Stimulated activated CD8-positive, alpha-beta memory T cell treated with anti-CD3 and anti-CD28 coated beads, Interleukin-2, amount 100 ng/mL, for 1 hour (primary cell): ENCODE data around the gene GNG7.
"Not testable (repeated sequence)": the region's sequence is repeated elsewhere in the genome, so short reads cannot be mapped to it uniquely, and the experiment has no call there.

Source experiments
- DNase-seq, 2 donors: peaks; one replicate each; pipeline ENCODE4 v3.0.0-alpha.2; 2020; ENCODE audit warnings: low read depth in 2 of 2

GNG7 gene

DNA sequence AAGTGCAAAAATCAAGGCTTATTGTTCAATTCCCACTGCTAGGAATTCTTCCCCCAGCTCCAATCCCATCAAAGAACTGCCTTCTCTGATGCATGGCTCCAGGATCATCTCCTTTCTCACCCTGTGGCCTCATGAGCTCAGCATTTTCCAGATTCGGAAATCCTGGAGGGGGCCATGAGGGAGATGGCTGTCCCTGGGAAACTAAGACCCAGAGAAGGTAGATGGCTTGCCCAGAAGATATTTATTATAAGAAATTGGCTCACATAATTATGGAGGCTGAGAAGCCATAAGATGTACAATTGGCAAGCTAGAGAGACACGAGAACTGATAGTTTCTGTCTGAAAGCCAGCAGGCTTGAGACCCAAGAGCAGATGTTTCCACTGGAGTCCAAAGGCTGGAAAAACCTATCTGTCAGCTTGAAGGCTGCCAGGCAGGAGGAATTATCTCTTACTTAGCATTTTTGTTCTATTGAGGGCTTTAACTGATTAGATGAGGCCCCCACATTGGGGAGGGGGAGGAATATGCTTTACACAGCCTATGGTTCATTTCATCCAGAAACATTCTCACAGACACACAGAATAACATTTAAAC lies 168.0 kb downstream of the GNG7 start:
- DNase-seq, result no peak

DNA sequence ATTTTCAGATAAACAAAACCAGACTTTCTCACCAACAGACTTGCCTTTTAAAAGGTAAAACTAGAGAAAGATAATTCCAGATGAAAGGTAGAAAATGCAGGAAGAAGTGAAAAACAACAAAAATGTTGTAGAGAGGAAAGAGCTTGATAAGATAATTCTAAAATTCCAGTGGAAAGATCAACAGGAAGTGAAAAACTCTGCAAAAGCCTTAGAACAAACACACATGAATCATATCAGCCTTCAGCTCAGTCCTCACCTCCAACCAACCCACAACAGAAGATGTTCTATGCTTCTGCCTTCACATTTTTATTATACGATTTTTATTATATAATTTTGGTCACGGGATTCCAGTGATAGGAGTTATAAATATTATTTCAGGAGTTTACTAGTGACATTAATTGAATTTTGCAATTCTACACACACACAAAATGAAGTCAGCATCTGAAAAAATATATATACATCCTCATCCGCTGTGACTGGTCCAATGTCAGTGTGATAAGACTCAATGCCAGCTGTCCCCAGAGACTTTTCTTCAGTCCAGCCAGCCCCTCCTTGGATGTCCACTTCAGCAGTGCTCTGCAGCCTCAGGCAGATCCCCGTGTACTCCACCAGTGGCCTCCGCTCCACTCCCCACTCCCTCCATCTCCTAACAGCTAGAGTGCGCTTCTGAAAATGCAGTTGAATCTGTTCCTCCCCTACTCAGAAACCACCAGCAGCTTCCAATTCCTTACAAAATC lies 168.6 kb downstream of the GNG7 start:
- DNase-seq, result no peak

- DNase-seq, result no peak
Measured at GRCh38 chr19:2533072-2533425, 169.4 kb downstream of the GNG7 start.

GRCh38 chr19:2532252-2533071 lies 170.0 kb downstream of the GNG7 start:
- no peak for DNase-seq

DNA sequence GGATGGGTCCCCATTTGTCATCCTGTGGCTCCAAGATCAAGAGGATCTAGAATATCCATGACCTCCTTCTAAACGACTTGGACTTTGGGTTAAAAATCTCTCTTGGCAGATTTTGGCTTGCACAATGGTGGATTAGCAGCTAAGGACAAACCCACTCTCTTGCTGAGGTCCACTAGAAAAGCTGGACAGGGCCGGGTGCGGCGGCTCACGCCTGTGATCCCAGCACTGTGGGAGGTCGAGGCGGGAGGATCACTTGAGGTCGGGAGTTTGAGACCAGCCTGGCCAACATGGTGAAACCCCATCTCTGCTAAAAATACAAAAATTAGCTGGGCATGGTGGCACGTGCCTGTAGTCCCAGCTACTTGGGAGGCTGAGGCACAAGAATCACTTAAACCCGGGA lies 172.6 kb downstream of the GNG7 start:
- DNase-seq, result not testable (repeated sequence)

DNA sequence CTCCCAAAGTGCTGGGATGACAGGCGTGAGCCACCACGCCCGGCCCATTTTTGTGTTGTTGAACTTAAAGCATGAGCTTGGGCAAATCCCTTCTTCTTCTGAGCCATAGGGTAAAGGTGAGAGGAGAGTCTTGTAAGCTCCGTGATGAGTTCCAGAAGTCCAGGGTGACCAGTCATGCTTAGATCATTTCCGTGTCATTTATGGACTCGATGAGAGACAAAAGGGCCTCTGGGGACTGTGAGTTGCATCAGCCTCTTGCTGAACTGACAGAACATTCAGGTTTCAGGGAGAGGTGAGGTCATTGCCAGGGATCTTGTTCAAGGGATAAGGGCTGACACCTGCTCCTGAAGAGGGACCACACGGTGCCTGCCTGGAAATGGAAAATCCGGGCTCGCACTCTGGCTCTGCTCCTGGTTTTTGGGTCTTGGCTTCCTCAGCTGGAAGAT lies 173.0 kb downstream of the GNG7 start:
- no peak for DNase-seq

- DNase-seq, result no peak
Measured at GRCh38 chr19:2528675-2529101, 173.8 kb downstream of the GNG7 start.

- no peak for DNase-seq
Measured at GRCh38 chr19:2527686-2528085, 174.8 kb downstream of the GNG7 start.

DNA sequence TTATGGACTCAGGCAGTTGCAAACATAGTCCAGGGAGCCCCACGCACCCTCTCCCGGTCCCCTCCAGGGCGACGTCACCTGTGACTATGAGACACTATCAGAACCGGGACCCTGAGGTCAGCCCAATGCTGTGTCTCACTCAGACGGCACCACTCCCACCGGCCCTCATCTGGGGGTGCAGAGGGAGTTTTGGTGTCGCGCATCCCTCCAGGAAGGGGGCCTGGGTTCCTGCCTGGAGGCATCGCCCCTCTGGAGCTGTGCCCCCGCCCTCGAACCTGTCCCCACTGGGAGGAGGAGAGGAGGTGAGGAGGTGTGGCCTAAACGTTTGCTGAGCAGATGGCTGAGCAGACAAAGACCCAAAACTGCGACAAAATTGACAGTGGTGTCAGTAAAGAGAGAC lies 175.3 kb downstream of the GNG7 start:
- no peak for DNase-seq

DNA sequence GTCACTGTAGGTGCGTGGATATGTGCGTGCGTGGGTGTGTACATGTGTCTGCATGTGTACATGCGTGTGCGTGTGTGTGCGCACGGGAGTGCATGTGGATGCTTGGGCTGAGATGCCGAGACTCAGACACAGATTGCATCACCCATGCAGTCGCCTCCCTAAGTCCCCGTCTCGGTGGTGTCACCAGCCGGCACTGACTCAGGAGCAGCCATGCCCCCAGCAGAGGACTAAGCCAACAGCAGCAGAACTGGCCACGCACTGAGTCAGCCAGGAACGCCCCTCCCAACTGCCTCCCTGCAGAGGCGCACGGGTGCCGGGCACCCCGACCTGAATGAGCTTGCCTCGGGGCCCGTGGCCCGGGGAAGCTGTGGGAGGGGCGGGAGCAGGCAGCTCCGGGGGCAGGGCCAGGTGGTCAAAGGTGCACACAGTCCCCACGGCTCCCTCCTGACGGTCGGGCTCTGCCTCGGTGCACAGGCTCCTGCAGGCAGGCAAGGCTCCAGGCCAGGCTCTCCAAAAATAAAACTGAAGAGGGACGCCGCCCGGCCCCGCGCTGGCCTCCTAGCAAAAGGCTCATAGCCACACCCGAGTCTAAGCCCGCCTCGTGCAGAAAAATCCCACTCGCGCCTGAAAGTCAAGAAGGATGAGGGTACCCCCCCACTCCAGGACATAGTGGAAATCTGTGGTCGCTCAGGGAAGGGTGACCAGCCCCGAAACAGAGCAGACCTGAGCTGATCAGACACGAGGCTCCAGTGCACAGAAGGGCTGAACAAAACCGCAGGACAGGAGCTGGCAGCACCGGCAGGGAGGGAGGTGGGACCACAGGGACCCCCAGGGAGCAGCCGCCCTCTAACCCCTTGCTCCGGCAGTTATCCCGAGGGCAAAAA lies 177.4 kb downstream of the GNG7 start:
- no peak for DNase-seq

GRCh38 chr19:2524361-2524839 lies 178.1 kb downstream of the GNG7 start:
- no peak for DNase-seq

DNA sequence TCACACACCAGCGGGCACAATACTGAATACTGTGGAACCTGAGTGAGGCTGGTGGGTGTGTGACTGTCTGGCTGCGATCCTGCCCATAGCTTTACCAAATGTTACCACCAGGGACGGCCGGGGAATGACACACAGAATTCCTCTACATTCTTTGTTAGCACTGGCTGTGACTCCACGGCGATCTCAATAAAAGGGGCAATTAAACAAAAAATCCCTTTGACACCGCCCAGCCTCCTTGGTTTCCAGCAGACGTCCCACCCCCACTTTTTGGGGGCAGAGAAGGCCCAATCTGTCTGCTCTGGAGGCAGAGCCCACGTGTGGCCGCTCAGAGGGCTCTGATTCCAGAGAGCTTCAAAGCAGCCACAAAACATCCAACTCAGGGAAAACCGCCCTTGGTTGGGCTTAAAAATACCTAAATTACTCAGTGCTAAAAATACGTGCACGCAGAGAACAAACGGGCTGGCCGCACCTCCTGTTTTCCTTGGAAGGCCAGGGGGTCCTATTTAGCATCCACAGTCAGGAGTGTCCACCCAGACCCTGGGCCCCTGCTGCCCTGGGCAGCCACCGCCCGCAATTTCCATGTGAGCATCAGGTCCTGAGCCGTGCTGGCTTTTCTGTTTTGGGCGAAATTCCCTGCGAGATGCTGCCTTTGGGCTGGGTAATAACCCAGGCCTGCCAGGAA lies 178.7 kb downstream of the GNG7 start:
- no peak for DNase-seq

GRCh38 chr19:2519482-2519881 lies 183.0 kb downstream of the GNG7 start:
- DNase-seq, result no peak

DNA sequence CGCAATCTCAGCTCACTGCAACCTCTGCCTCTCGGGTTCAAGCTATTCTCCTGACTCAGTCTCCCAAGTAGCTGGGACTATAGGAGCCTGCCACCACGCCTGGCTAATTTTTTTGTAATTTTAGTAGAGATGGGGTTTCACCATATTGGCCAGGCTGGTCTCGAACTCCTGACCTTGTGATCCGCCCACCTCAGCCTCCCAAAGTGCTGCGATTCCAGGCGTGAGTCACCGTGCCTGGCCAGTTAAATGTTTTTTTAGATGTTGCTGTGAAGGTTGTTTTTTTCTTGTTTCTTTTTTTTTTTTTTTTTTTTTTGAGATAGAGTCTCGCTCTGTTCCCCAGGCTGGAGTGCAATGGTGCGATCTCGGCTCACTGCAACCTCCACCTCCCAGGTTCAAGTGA lies 183.6 kb downstream of the GNG7 start:
- not testable (repeated sequence) for DNase-seq

DNA sequence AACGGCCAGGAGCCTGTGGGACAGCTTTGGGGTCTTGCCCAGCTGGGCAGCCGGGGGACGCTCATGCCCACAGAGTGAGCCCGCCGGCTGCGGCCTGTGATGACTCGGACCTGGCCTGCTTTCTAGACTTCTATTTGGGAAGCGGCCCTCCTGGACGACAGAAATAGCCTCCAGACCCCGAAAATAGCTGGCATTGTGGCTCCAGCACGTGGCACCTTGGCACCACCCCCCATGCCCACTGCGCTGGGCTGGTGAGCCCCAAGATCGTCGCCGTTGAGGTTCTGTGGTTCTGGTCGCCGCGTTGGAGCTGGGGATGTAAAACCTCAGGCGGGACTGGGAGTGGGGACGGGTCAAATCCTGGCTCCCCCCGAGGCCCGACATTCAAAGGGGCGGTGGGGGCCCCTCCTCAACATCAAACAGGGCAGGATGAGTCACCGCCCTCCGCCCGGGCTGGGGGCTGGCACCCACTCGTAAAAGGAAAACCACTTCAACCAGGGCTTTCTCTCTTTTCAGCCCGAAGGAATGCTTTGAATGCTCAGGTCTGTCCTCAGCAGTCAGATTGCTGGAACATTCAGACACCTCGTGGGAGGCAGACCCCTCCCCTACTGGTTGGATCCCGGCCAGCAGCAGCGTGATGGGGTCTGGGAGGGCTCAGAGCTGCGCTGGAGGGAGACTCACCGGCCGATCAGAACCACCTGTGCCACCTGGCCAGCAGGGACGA lies 184.5 kb downstream of the GNG7 start:
- DNase-seq, result no peak

GRCh38 chr19:2516727-2517126 lies 185.8 kb downstream of the GNG7 start:
- no peak for DNase-seq

DNA sequence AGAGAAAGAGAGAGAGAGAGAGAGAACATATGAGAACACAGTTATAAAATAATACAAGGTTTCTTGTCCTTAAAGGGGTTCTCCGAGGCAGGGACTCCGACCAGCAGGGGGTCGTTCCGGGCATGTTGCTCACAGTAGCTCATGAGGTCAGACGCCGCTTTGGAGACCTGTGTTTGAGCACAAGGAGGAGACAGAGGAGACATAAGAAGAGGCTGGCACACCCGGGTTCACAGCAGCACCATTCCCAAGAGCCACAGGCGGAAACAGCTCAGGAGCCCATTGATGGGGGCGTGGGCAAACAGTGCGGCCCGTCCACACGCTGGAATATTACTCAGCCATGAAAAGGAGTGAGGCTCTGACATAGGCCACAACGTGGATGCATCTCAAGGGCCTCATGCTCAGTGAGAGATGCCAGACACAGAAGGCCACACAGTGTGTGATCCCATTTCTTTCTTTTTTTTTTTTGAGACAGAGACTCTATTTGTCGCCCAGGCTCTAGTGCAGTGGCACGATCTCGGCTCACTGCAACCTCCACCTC lies 187.4 kb downstream of the GNG7 start:
- no peak for DNase-seq

GRCh38 chr19:2512523-2513431 lies 189.7 kb downstream of the GNG7 start:
- DNase-seq, result no peak

- DNase-seq, result no peak
Measured at GRCh38 chr19:2511991-2512390, 190.5 kb downstream of the GNG7 start.
